ENCODE measurements around the gene BST1. TPM values are rescaled to one million over a fixed set of nuclear protein-coding genes. Genes with fewer than 3 reads are reported as not detected.

BST1 gene
- total RNA-seq, 1 experiment from 2014 or later: 0.41 TPM

- Mint-ChIP-seq H3K27me3 (ENCODE audit: insufficient read depth, unreplicated experiment) (no peaks in the 10 kb centered on the region), H3K4me3 (ENCODE audit: unreplicated experiment) (no peak overlapping the region), H3K9me3 (ENCODE audit: unreplicated experiment) (peaks cover 8% of the 10 kb centered on the region), H3K36me3 (ENCODE audit: insufficient read depth, unreplicated experiment) (peaks cover 5% of the 10 kb centered on the region), H3K4me1 (ENCODE audit: low read depth, unreplicated experiment) (peaks cover 6% of the 10 kb centered on the region), H3K27ac (ENCODE audit: unreplicated experiment) (no peak overlapping the region)
- ChIA-PET CTCF (no interaction called here), POLR2A (no interaction called here)
- Histone ChIP-seq H3K9me3 (no peaks in the 10 kb centered on the region), H3K36me3 (ENCODE audit: control insufficient read depth, insufficient read depth, low read length) (no peaks in the 10 kb centered on the region), H3K4me3 (ENCODE audit: low read depth, low read length) (no peak overlapping the region), H3K4me1 (no peaks in the 10 kb centered on the region), H3K27me3 (replicated peaks; ENCODE audit: control insufficient read depth, insufficient read depth, low read length) (no peaks in the 10 kb centered on the region)
- DNase-seq: no peak
- intact Hi-C loops (cut with micrococcal nuclease; ENCODE audit: unreplicated experiment): no loop called here
- TF ChIP-seq, protein P1, sequence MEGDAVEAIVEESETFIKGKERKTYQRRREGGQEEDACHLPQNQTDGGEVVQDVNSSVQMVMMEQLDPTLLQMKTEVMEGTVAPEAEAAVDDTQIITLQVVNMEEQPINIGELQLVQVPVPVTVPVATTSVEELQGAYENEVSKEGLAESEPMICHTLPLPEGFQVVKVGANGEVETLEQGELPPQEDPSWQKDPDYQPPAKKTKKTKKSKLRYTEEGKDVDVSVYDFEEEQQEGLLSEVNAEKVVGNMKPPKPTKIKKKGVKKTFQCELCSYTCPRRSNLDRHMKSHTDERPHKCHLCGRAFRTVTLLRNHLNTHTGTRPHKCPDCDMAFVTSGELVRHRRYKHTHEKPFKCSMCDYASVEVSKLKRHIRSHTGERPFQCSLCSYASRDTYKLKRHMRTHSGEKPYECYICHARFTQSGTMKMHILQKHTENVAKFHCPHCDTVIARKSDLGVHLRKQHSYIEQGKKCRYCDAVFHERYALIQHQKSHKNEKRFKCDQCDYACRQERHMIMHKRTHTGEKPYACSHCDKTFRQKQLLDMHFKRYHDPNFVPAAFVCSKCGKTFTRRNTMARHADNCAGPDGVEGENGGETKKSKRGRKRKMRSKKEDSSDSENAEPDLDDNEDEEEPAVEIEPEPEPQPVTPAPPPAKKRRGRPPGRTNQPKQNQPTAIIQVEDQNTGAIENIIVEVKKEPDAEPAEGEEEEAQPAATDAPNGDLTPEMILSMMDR (IDR thresholded peaks at IDR 0.05; ENCODE audit: insufficient read depth in 1 of 2, low read depth in 1 of 2, low read length in 1 of 2, severe bottlenecking in 1 of 2, unreplicated experiment in 1 of 2): no peak
- no TSS peak for BruUV-seq (replicated peaks)
These were observed 4.5 kb downstream of the BST1 start for GRCh38 chr4:15707363-15707715.

DNA sequence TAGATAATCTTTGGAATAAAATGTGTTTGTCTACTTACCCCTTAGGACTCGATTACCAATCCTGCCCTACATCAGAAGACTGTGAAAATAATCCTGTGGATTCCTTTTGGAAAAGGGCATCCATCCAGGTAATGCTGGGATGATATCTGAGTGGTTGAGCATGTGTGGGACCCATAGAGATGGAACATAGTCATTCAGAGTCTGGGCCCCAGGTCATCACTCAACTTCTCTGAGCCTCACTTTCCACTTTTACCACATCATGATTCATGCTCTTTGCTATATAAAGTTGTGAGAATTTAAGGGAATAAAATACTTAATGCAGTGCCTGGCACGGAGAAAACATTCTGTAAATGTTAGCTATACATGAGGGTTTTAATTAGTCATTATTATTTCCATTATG lies 8.9 kb downstream of the BST1 start:
- H3K36me3 Mint-ChIP-seq (ENCODE audit: insufficient read depth, unreplicated experiment): no peaks in the 10 kb centered on the region
- Histone ChIP-seq H3K36me3 (ENCODE audit: control insufficient read depth, insufficient read depth, low read length) (no peaks in the 10 kb centered on the region), H3K9me3 (no peaks in the 10 kb centered on the region), H3K4me1 (no peaks in the 10 kb centered on the region), H3K4me3 (ENCODE audit: low read depth, low read length) (no peak overlapping the region), H3K27me3 (replicated peaks; ENCODE audit: control insufficient read depth, insufficient read depth, low read length) (no peaks in the 10 kb centered on the region)
- TF ChIP-seq, protein P1 (IDR thresholded peaks at IDR 0.05; ENCODE audit: insufficient read depth in 1 of 2, low read depth in 1 of 2, low read length in 1 of 2, severe bottlenecking in 1 of 2, unreplicated experiment in 1 of 2): no peak
- H3K4me3 Mint-ChIP-seq (ENCODE audit: unreplicated experiment): no peak overlapping the region
- no peak for DNase-seq
- no TSS peak for BruUV-seq (replicated peaks)
- ChIA-PET POLR2A (no interaction called here), CTCF (no interaction called here)
- no peaks in the 10 kb centered on the region for H3K27me3 Mint-ChIP-seq (ENCODE audit: insufficient read depth, unreplicated experiment)
- intact Hi-C loops (cut with micrococcal nuclease; ENCODE audit: unreplicated experiment): no loop called here
- H3K27ac Mint-ChIP-seq (ENCODE audit: unreplicated experiment): no peak overlapping the region
- peaks cover 6% of the 10 kb centered on the region for H3K4me1 Mint-ChIP-seq (ENCODE audit: low read depth, unreplicated experiment)
- H3K9me3 Mint-ChIP-seq (ENCODE audit: unreplicated experiment): no peaks in the 10 kb centered on the region

DNA sequence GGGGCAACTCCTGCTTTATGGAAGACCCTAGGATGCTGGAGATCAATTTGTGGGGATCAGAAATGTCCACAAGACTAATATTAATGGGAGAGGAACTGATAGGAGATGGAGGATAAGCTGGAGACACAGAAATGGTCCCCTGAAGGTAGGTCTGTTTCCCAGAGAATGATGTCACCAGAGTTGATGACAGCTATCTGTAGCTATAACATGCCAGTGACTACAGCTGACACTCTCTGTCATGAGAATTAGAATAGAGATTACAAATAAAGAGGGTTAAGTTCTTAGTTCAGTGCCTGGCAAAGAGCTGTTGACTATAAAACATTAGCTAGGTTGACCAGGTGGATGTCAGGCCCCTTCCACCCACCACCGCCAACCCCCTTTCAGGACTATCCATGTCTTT lies 9.3 kb downstream of the BST1 start:
- Histone ChIP-seq H3K27me3 (replicated peaks; ENCODE audit: control insufficient read depth, insufficient read depth, low read length) (no peaks in the 10 kb centered on the region), H3K4me3 (ENCODE audit: low read depth, low read length) (no peak overlapping the region), H3K9me3 (no peaks in the 10 kb centered on the region), H3K4me1 (no peaks in the 10 kb centered on the region), H3K36me3 (ENCODE audit: control insufficient read depth, insufficient read depth, low read length) (no peaks in the 10 kb centered on the region)
- CTCF ChIA-PET: no interaction called here
- H3K4me3 Mint-ChIP-seq (ENCODE audit: unreplicated experiment): no peak overlapping the region
- peaks cover 10% of the 10 kb centered on the region for H3K4me1 Mint-ChIP-seq (ENCODE audit: low read depth, unreplicated experiment)
- intact Hi-C loops (cut with micrococcal nuclease; ENCODE audit: unreplicated experiment): no loop called here
- H3K27ac Mint-ChIP-seq (ENCODE audit: unreplicated experiment): no peak overlapping the region
- POLR2A ChIA-PET: no interaction called here
- no peaks in the 10 kb centered on the region for H3K36me3 Mint-ChIP-seq (ENCODE audit: insufficient read depth, unreplicated experiment)
- BruUV-seq (replicated peaks): no TSS peak
- TF ChIP-seq, protein P1 (IDR thresholded peaks at IDR 0.05; ENCODE audit: insufficient read depth in 1 of 2, low read depth in 1 of 2, low read length in 1 of 2, severe bottlenecking in 1 of 2, unreplicated experiment in 1 of 2): no peak
- no peaks in the 10 kb centered on the region for H3K9me3 Mint-ChIP-seq (ENCODE audit: unreplicated experiment)
- no peak for DNase-seq
- no peaks in the 10 kb centered on the region for H3K27me3 Mint-ChIP-seq (ENCODE audit: insufficient read depth, unreplicated experiment)
